Neural progenitor cell (in vitro differentiated cells): ENCODE results near the gene METTL5. TPM values are rescaled to one million over a fixed set of nuclear protein-coding genes. Genes with fewer than 3 reads are reported as not detected.

Source experiments
- DNase-seq: peaks from one replicate; pipeline ENCODE4 v3.0.0-alpha.2; 2016; ENCODE audit warnings: low spot score
- H2AFZ ChIP-seq: fragments of 200-600 bp; sonication (generic); replicated peaks from 2 replicates; pipeline ENCODE4 v1.6.1; 2016; ENCODE audit warnings: antibody characterized with exemption
- H3F3A ChIP-seq: fragments of 200-600 bp; sonication (generic); 2 replicates; pipeline ENCODE4 v1.6.1; 2016; ENCODE audit warnings: antibody characterized with exemption, low read depth
- H3K27ac ChIP-seq: fragments of 200-600 bp; sonication (generic); 2 replicates; pipeline ENCODE4 v1.5.1; 2016; ENCODE audit warnings: mild to moderate bottlenecking
- H3K27me3 ChIP-seq: fragments of 200-600 bp; sonication (generic); 2 replicates; pipeline ENCODE4 v1.6.1; 2016; ENCODE audit warnings: mild to moderate bottlenecking, moderate library complexity
- H3K36me3 ChIP-seq: fragments of 200-600 bp; sonication (generic); 2 replicates; pipeline ENCODE4 v1.5.1; 2016
- H3K4me1 ChIP-seq: fragments of 200-600 bp; sonication (generic); 2 replicates; pipeline ENCODE4 v1.6.1; 2016; ENCODE audit warnings: mixed run types
- H3K4me2 ChIP-seq: fragments of 200-600 bp; sonication (generic); 2 replicates; pipeline ENCODE4 v1.6.1; 2016
- H3K4me3 ChIP-seq: fragments of 200-600 bp; sonication (generic); 2 replicates; pipeline ENCODE4 v1.5.1; 2016
- H3K79me2 ChIP-seq: fragments of 200-600 bp; sonication (generic); 2 replicates; pipeline ENCODE4 v1.6.1; 2016; ENCODE audit warnings: low read depth
- H3K9ac ChIP-seq: fragments of 200-600 bp; sonication (generic); 2 replicates; pipeline ENCODE4 v1.6.1; 2016
- H3K9me3 ChIP-seq: fragments of 200-600 bp; sonication (generic); 2 replicates; pipeline ENCODE4 v1.5.1; 2016; ENCODE audit warnings: low read depth
- H4K20me1 ChIP-seq: fragments of 200-600 bp; sonication (generic); 2 replicates; pipeline ENCODE4 v1.6.1; 2016; ENCODE audit warnings: low read depth
- H3K27ac Mint-ChIP-seq: 3 replicates; pipeline ENCODE4 v1.8.0; 2021; ENCODE audit warnings: mixed read lengths
- H3K27me3 Mint-ChIP-seq: 2 replicates; pipeline ENCODE4 v1.8.0; 2022; ENCODE audit warnings: low read depth, mild to moderate bottlenecking, inconsistent platforms, moderate library complexity, mixed read lengths; ENCODE audit not compliant: insufficient read depth
- H3K36me3 Mint-ChIP-seq: 3 replicates; pipeline ENCODE4 v1.8.0; 2021; ENCODE audit warnings: mixed read lengths
- H3K4me1 Mint-ChIP-seq: 3 replicates; pipeline ENCODE4 v1.8.0; 2021; ENCODE audit warnings: mixed read lengths
- H3K4me3 Mint-ChIP-seq: 3 replicates; pipeline ENCODE4 v1.8.0; 2021; ENCODE audit warnings: mild to moderate bottlenecking, moderate library complexity, mixed read lengths
- H3K9me3 Mint-ChIP-seq: 3 replicates; pipeline ENCODE4 v1.8.0; 2020; ENCODE audit warnings: mixed read lengths
- CTCF ChIP-seq: fragments of 200-600 bp; sonication (generic); IDR thresholded peaks from 2 replicates; pipeline ENCODE4 v1.5.1; 2017; ENCODE audit warnings: antibody characterized with exemption, mild to moderate bottlenecking
- EZH2 ChIP-seq: fragments of 200-600 bp; sonication (generic); IDR thresholded peaks from 2 replicates; pipeline ENCODE4 v1.6.1; 2017; ENCODE audit warnings: antibody characterized with exemption, mild to moderate bottlenecking, moderate library complexity
- EZH2phosphoT487 ChIP-seq: fragments of 200-600 bp; sonication (generic); IDR thresholded peaks from 2 replicates; pipeline ENCODE4 v1.6.1; 2017; ENCODE audit warnings: antibody characterized with exemption
- total RNA-seq: library from RNA; depleted of rRNA; stranded (reverse); fragments of >200 nt; gene quantifications from 2 replicates; pipeline ENCODE4 v1.2.3, GENCODE V29; 2015; ENCODE audit warnings: low replicate concordance

The METTL5 gene
- total RNA-seq, 1 donor from 2014 or later: 146 TPM

DNA sequence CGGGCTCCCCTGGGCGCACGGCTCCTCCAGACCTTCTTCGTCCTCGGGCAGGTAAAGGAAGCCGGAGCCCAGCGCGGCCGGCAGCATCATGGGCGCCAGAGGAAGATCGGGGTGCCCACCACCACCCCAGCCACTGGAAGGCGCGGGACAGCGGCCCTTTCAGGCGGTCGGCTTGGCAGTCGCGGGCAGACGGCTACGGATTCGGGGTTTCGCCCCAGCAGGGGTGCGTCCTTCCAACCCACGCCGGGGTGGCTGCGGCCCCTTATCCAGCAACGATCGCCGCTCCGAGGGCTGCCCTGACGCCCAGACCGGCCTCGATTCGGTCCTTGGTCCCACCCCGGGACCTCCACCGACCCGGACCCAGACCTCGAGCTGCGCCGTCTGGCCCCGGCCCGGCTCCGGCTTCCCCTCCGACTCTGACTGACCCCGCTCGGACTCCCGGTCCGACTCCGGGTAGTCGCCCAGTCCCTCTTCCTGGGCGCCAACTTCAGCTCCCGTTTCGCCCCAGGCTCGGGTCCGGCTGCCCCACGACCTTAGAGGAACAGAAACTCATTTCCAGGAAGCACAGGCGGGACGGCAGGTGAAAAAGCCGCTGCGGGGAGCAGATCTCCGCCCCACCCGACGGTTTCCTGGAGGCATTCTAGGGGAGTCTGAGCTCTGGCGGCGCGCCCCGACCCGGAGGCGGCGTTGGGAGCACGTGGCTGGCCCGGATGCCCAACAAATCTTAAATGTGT lies 56.3 kb downstream of the METTL5 start:
- Mint-ChIP-seq H3K4me1 (no peaks in the 10 kb centered on the region), H3K27ac (no peak overlapping the region), H3K4me3 (no peak overlapping the region), H3K9me3 (no peaks in the 10 kb centered on the region), H3K36me3 (peaks cover 6% of the 10 kb centered on the region), H3K27me3 (no peaks in the 10 kb centered on the region)
- no peaks in the 10 kb centered on the region for H3K4me1 ChIP-seq
- no peaks in the 10 kb centered on the region for H3K79me2 ChIP-seq
- TF ChIP-seq CTCF (no peak), EZH2 (no peak), EZH2phosphoT487 (no peak)
- H3K9ac ChIP-seq: no peak overlapping the region
- H4K20me1 ChIP-seq: no peaks in the 10 kb centered on the region
- H2AFZ ChIP-seq: no peak overlapping the region
- no peaks in the 10 kb centered on the region for H3K36me3 ChIP-seq
- no peaks in the 10 kb centered on the region for H3F3A ChIP-seq
- no peaks in the 10 kb centered on the region for H3K27me3 ChIP-seq
- no peak overlapping the region for H3K4me2 ChIP-seq
- no peak overlapping the region for H3K27ac ChIP-seq
- no peak overlapping the region for H3K4me3 ChIP-seq
- no peak for DNase-seq
- no peaks in the 10 kb centered on the region for H3K9me3 ChIP-seq

GRCh38 chr2:169767243-169767888 lies 57.3 kb downstream of the METTL5 start:
- Mint-ChIP-seq H3K27ac (no peak overlapping the region), H3K36me3 (peaks cover 14% of the 10 kb centered on the region), H3K27me3 (no peaks in the 10 kb centered on the region), H3K4me3 (no peak overlapping the region), H3K9me3 (peaks cover 3% of the 10 kb centered on the region), H3K4me1 (no peaks in the 10 kb centered on the region)
- no peaks in the 10 kb centered on the region for H4K20me1 ChIP-seq
- no peak overlapping the region for H3K27ac ChIP-seq
- DNase-seq: peak; percentile 52
- no peaks in the 10 kb centered on the region for H3K79me2 ChIP-seq
- no peak for TF ChIP-seq EZH2
- no peak for TF ChIP-seq EZH2phosphoT487
- peak; percentile 66 for TF ChIP-seq CTCF
- no peak overlapping the region for H3K4me2 ChIP-seq
- H3F3A ChIP-seq: no peaks in the 10 kb centered on the region
- no peak overlapping the region for H3K9ac ChIP-seq
- H3K4me3 ChIP-seq: no peak overlapping the region
- H2AFZ ChIP-seq: no peak overlapping the region
- no peaks in the 10 kb centered on the region for H3K36me3 ChIP-seq
- H3K27me3 ChIP-seq: no peaks in the 10 kb centered on the region
- H3K4me1 ChIP-seq: no peaks in the 10 kb centered on the region
- H3K9me3 ChIP-seq: no peaks in the 10 kb centered on the region

GRCh38 chr2:169765523-169765922 lies 59.2 kb downstream of the METTL5 start:
- TF ChIP-seq EZH2phosphoT487 (no peak), EZH2 (no peak), CTCF (no peak)
- H3K4me2 ChIP-seq: no peak overlapping the region
- H3K9me3 Mint-ChIP-seq: peaks cover 4% of the 10 kb centered on the region
- no peak overlapping the region for H3K4me3 ChIP-seq
- no peaks in the 10 kb centered on the region for H3K4me1 Mint-ChIP-seq
- H3K27ac Mint-ChIP-seq: no peak overlapping the region
- no peaks in the 10 kb centered on the region for H3K27me3 Mint-ChIP-seq
- H3K79me2 ChIP-seq: no peaks in the 10 kb centered on the region
- no peak overlapping the region for H3K4me3 Mint-ChIP-seq
- DNase-seq: no peak
- no peaks in the 10 kb centered on the region for H3K9me3 ChIP-seq
- no peak overlapping the region for H3K27ac ChIP-seq
- no peaks in the 10 kb centered on the region for H3K4me1 ChIP-seq
- H3K27me3 ChIP-seq: no peaks in the 10 kb centered on the region
- no peaks in the 10 kb centered on the region for H3K36me3 ChIP-seq
- no peaks in the 10 kb centered on the region for H4K20me1 ChIP-seq
- H3K36me3 Mint-ChIP-seq: peaks cover 23% of the 10 kb centered on the region
- H3F3A ChIP-seq: no peaks in the 10 kb centered on the region
- no peak overlapping the region for H3K9ac ChIP-seq
- H2AFZ ChIP-seq: no peak overlapping the region
